NB4 (cell line): ENCODE results near the gene BCL11B.

Experiments
- CTCF ChIP-seq: IDR thresholded peaks from one replicate; pipeline ENCODE4 v1.5.1; 2012; ENCODE audit warnings: low read depth, low read length
- MAX ChIP-seq: IDR thresholded peaks from 2 replicates; pipeline ENCODE4 v1.6.1; 2011; ENCODE audit warnings: low read depth, low read length
- POLR2A ChIP-seq: IDR thresholded peaks from 2 replicates; pipeline ENCODE4 v1.6.1; 2011; ENCODE audit warnings: mild to moderate bottlenecking; ENCODE audit not compliant: insufficient read length; ENCODE audit errors: extremely low read depth

- TF ChIP-seq CTCF (no peak), POLR2A (no peak), MAX (no peak)
Measured at GRCh38 chr14:99318959-99319295, 46.9 kb upstream of the BCL11B start.
